Effector memory CD8-positive, alpha-beta T cell (primary cell): ENCODE results near the gene BACH2.

Experiments used
- ATAC-seq: fragments of 150-1000 bp; cut with Tn5 transposase; replicated peaks from 2 replicates; pipeline ENCODE4 v1.10.0; 2021; ENCODE audit warnings: mild to moderate bottlenecking, moderate library complexity
- DNase-seq, 3 experiments: peaks; one replicate each; pipeline ENCODE4 v3.0.0; 2021
- H3K27ac Mint-ChIP-seq, 2 donors: one replicate each; pipeline ENCODE4 v1.8.0; 2022; ENCODE audit warnings: mild to moderate bottlenecking in 2 of 2, mixed read lengths in 2 of 2, moderate library complexity in 2 of 2
- H3K27me3 Mint-ChIP-seq, 2 donors: one replicate each; pipeline ENCODE4 v1.8.0; 2022; ENCODE audit warnings: mixed read lengths in 2 of 2
- H3K36me3 Mint-ChIP-seq: one replicate; pipeline ENCODE4 v1.8.0; 2022; ENCODE audit warnings: mild to moderate bottlenecking, moderate library complexity, mixed read lengths; ENCODE audit not compliant: insufficient read depth
- H3K4me1 Mint-ChIP-seq, 2 donors: one replicate each; pipeline ENCODE4 v1.8.0; 2022; ENCODE audit warnings: low read depth in 2 of 2, mixed read lengths in 2 of 2
- H3K4me3 Mint-ChIP-seq, 2 donors: one replicate each; pipeline ENCODE4 v1.8.0; 2022; ENCODE audit warnings: mild to moderate bottlenecking in 2 of 2, mixed read lengths in 2 of 2, moderate library complexity in 2 of 2
- H3K9me3 Mint-ChIP-seq, 2 donors: one replicate each; pipeline ENCODE4 v1.8.0; 2022; ENCODE audit warnings: mixed read lengths in 2 of 2

The BACH2 gene

GRCh38 chr6:90004511-90004910, 292.1 kb downstream of the BACH2 start:
- Mint-ChIP-seq H3K27ac (no peak overlapping the region), H3K4me1 (peaks cover 2 to 5% of the 10 kb centered on the region in 2 donors), H3K4me3 (no peak overlapping the region), H3K27me3 (no peaks in the 10 kb centered on the region), H3K36me3 (peaks cover 6% of the 10 kb centered on the region), H3K9me3 (no peaks in the 10 kb centered on the region)
- no peak for DNase-seq
- ATAC-seq: no peak

DNA sequence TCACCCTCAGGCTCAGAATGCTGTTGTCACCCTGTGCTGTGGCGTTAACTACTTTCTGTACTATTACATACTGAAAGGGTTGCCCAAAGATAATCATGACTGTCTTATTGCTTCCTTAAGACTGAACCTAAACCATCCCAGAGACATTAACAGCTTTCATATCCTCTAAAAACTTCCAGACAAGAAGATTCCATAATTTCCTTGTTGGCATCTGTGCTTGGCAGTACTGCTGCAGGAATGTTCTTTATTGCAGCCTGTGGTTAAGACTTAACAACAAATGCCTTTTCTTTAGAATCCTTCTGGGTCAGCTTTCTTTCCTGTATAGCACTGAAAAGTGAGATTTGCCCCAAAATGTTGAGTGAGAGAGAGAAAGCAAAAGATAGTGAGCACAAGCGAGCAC, 292.7 kb downstream of the BACH2 start:
- Mint-ChIP-seq H3K36me3 (peaks cover 6% of the 10 kb centered on the region), H3K9me3 (no peaks in the 10 kb centered on the region), H3K27me3 (no peaks in the 10 kb centered on the region), H3K4me3 (no peak overlapping the region), H3K27ac (no peak overlapping the region), H3K4me1 (peaks cover 2 to 5% of the 10 kb centered on the region in 2 donors)
- ATAC-seq (no peak), DNase-seq (no peak)

DNA sequence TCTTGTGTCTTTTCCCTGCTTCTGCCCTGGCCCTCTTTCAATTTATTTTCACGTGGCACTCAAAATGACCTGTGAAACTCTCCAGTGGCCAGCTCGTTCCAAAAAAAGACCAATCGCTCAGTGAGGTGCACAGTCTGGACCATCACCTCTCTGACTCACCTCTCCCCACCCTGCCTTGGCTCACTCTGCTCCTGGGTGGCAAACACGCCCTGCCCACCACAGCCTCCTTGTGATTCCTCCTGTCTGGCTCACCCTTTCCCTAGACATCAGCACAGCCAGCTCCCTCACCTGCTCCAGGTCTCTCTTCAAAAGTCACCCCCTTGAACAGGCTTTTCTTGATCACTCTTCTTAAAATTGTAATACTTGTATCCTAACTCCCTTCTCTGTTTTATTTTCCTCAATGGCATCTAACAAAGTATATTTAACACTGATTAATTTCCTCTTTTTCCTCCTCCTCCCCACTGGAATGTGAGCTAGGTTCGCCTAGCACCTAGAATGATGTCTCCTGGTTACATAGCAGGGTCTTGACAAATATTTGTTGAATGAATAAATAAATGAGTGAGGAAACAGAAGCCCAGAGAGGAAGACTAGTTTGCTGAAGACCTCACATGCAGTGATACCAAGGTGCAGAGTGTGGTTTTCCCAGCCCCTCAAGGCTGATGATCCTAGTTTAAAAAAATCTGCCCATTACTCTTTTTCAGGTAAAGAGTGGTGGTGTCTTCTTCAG, 293.4 kb downstream of the BACH2 start:
- Mint-ChIP-seq H3K4me3 (no peak overlapping the region), H3K27me3 (no peaks in the 10 kb centered on the region), H3K27ac (no peak overlapping the region), H3K36me3 (peaks cover 6% of the 10 kb centered on the region), H3K4me1 (peaks cover 0 to 2% of the 10 kb centered on the region in 2 donors), H3K9me3 (no peaks in the 10 kb centered on the region)
- no peak for DNase-seq
- no peak for ATAC-seq

GRCh38 chr6:90000864-90001731, 295.5 kb downstream of the BACH2 start:
- Mint-ChIP-seq H3K36me3 (peaks cover 10% of the 10 kb centered on the region), H3K4me3 (no peak overlapping the region), H3K4me1 (peaks cover 3 to 4% of the 10 kb centered on the region in 2 donors), H3K9me3 (no peaks in the 10 kb centered on the region), H3K27me3 (no peaks in the 10 kb centered on the region), H3K27ac (no peak overlapping the region)
- ATAC-seq: no peak
- DNase-seq: no peak

DNA sequence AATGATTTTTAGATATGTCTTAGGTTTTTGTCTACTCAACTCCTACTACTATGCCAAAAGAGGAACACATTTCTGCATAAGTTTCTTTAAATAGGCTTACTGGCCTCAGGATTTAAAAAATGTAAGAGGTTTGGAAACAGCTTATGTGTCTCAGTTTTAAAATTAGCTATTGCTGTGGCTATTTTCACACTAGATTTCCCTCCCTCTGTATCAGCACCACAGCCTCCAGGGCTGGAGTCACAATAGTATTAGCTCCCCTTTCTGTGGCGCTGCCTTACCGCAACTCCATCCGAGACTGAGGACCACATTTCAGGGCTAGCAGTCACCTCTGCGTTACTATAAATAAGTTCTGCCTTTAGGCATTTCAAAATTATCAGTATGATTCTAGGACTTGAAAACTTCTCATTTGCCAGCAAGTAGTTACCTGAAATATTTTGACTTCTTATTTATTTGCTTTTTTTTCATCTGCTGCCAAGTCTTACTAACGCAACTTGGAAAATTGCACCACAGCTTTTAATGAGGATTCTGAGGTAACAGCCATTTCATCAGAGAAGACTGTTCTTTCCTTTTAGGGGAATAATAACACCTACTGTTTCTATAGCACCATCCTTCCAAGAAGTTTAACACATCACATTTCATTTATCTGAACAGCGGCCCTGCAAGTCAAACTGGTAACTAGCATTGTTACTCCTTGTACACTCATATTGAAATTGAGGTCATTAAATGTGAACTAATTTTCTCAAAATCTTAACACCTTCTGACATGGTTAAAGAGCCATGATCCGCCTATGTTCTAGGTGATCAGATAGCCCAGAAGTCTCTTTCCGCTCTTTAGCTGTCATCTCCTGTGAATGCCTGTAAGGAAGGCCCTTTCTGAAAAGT, 296.5 kb downstream of the BACH2 start:
- Mint-ChIP-seq H3K36me3 (peaks cover 10% of the 10 kb centered on the region), H3K9me3 (no peaks in the 10 kb centered on the region), H3K4me3 (no peak overlapping the region), H3K27me3 (no peaks in the 10 kb centered on the region), H3K27ac (no peak overlapping the region), H3K4me1 (peaks cover 3 to 4% of the 10 kb centered on the region in 2 donors)
- DNase-seq (no peak), ATAC-seq (peak; percentile 41)

GRCh38 chr6:89999154-89999553, 297.5 kb downstream of the BACH2 start:
- no peaks in the 10 kb centered on the region for H3K9me3 Mint-ChIP-seq
- ATAC-seq (peak; percentile 65), DNase-seq (peak in 2 of 3 experiments; percentile 3 to 9)

GRCh38 chr6:89997456-89998445, 298.9 kb downstream of the BACH2 start:
- no peaks in the 10 kb centered on the region for H3K27me3 Mint-ChIP-seq
- no peaks in the 10 kb centered on the region for H3K9me3 Mint-ChIP-seq
- no peak overlapping the region for H3K4me3 Mint-ChIP-seq
- no peak overlapping the region for H3K27ac Mint-ChIP-seq
- DNase-seq (no peak), ATAC-seq (no peak)
- H3K36me3 Mint-ChIP-seq: peaks cover 8% of the 10 kb centered on the region
- H3K4me1 Mint-ChIP-seq: peaks cover 3 to 4% of the 10 kb centered on the region in 2 donors

More at GRCh38 chr6:89999154-89999553, 297.5 kb downstream of the BACH2 start:
- Mint-ChIP-seq H3K4me3 (no peak overlapping the region), H3K27ac (no peak overlapping the region), H3K4me1 (peaks cover 3 to 4% of the 10 kb centered on the region in 2 donors), H3K27me3 (no peaks in the 10 kb centered on the region), H3K36me3 (peaks cover 8% of the 10 kb centered on the region)

- Mint-ChIP-seq H3K4me3 (no peak overlapping the region), H3K27me3 (no peaks in the 10 kb centered on the region), H3K4me1 (peaks cover 3 to 6% of the 10 kb centered on the region in 2 donors), H3K36me3 (peaks cover 6% of the 10 kb centered on the region), H3K27ac (no peak overlapping the region), H3K9me3 (no peaks in the 10 kb centered on the region)
- no peak for DNase-seq
- ATAC-seq: no peak
These were observed 303.2 kb downstream of the BACH2 start for GRCh38 chr6:89993411-89993810.

- ATAC-seq (no peak), DNase-seq (no peak)
- H3K27ac Mint-ChIP-seq: no peak overlapping the region
- peaks cover 6% of the 10 kb centered on the region for H3K36me3 Mint-ChIP-seq
- H3K9me3 Mint-ChIP-seq: no peaks in the 10 kb centered on the region
- no peak overlapping the region for H3K4me3 Mint-ChIP-seq
- peaks cover 3 to 6% of the 10 kb centered on the region in 2 donors for H3K4me1 Mint-ChIP-seq
- no peaks in the 10 kb centered on the region for H3K27me3 Mint-ChIP-seq
These were observed 303.8 kb downstream of the BACH2 start for GRCh38 chr6:89992818-89993217.

- DNase-seq (no peak), ATAC-seq (no peak)
- H3K4me3 Mint-ChIP-seq: no peak overlapping the region
- H3K4me1 Mint-ChIP-seq: peaks cover 0 to 9% of the 10 kb centered on the region in 2 donors
- H3K27me3 Mint-ChIP-seq: no peaks in the 10 kb centered on the region
- peaks cover 2% of the 10 kb centered on the region for H3K36me3 Mint-ChIP-seq
- H3K9me3 Mint-ChIP-seq: no peaks in the 10 kb centered on the region
- no peak overlapping the region for H3K27ac Mint-ChIP-seq
These were observed 306.9 kb downstream of the BACH2 start for GRCh38 chr6:89989742-89990141.

- peaks cover 2% of the 10 kb centered on the region for H3K36me3 Mint-ChIP-seq
- DNase-seq: no peak
- no peak for ATAC-seq
- no peak overlapping the region for H3K4me3 Mint-ChIP-seq
- H3K9me3 Mint-ChIP-seq: no peaks in the 10 kb centered on the region
- H3K27ac Mint-ChIP-seq: peak overlapping the region in 1 of 2 donors; percentile 15
- peaks cover 0 to 9% of the 10 kb centered on the region in 2 donors for H3K4me1 Mint-ChIP-seq
- no peaks in the 10 kb centered on the region for H3K27me3 Mint-ChIP-seq
These were observed 308.8 kb downstream of the BACH2 start for GRCh38 chr6:89987830-89988229.

DNA sequence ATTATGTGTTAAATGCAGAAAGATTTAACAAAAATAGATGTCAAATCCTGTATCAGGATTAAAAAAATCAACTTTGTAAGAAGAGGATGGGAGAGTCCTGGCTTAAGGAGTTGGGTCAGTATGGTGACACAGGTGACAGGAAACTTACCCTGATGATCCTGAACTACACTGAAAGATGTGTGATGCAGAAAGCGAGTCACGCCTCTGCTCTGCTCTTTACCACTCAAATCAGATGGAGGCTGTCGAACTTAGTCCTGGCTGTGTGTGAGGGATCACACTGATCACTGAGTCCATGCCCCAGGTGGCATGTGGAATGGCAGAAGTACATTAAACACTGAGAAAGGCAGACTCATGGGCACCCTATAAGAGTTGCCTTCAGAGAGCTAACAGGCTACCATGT, 309.5 kb downstream of the BACH2 start:
- DNase-seq (no peak), ATAC-seq (no peak)
- peaks cover 4% of the 10 kb centered on the region for H3K36me3 Mint-ChIP-seq
- no peak overlapping the region for H3K4me3 Mint-ChIP-seq
- H3K27ac Mint-ChIP-seq: peak overlapping the region in 1 of 2 donors; percentile 15
- H3K27me3 Mint-ChIP-seq: no peaks in the 10 kb centered on the region
- H3K4me1 Mint-ChIP-seq: peaks cover 0 to 9% of the 10 kb centered on the region in 2 donors
- H3K9me3 Mint-ChIP-seq: no peaks in the 10 kb centered on the region
